Superior temporal gyrus (tissue), 1 donor: Measurements from ENCODE around the gene EFTUD2.
"Not testable (repeated sequence)": the region's sequence is repeated elsewhere in the genome, so short reads cannot be mapped to it uniquely, and the experiment has no call there.

ENCODE experiments used
- DNase-seq: peaks from one replicate; pipeline ENCODE4 v3.0.0-alpha.2; 2016; ENCODE audit errors: extremely low spot score

The EFTUD2 gene

DNA sequence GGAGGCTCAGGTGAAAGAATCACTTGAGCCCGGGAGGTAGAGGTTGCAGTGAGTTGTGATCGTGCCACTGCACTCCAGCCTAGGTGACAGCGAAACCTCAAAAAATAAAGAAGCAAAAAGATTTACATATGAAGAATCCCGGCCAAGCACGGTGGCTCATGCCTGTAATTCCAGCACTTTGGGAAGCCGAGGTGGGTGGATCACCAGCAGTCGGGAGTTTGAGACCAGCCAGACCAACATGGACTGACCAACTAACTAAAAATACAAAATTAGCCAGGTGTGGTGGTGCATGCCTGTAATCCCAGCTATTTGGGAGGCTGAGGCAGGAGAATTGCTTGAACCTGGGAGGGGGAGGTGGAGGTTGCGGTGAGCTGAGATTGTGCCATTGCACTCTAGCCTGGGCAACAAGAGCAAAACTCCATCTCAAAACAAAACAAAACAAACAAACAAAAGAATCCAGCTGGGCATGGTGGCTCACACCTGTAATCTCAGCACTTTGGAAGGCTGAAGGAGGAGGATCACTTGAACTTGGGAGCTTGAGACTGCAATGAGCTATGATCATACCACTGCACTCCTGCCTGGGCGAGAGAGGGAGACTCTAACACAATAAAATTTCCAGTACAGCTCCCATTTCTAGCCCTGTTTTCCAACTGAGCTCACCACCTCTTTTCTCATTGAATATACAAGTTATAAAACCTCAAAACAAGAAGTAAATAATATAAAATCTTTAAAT, 90.4 kb downstream of the EFTUD2 start:
- DNase-seq: not testable (repeated sequence)

DNA sequence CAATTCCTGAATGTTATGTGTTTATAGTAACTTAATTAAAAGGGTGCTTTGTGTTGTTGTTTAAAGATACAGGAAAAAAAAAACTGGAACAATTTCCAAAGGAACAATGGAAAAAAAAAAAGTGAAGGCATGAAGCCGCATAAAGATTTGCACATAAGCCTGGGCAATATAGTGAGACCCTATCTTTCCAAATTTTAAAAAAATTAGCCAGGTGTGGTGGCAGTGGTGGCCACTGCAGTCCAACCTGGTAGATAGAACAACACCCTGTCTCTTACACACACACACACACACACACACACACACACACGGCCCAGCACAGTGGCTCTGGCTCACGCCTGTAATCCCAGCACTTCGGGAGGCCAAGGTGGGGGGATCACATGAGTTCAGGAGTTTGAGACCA, 91.1 kb downstream of the EFTUD2 start:
- DNase-seq: no peak

DNA sequence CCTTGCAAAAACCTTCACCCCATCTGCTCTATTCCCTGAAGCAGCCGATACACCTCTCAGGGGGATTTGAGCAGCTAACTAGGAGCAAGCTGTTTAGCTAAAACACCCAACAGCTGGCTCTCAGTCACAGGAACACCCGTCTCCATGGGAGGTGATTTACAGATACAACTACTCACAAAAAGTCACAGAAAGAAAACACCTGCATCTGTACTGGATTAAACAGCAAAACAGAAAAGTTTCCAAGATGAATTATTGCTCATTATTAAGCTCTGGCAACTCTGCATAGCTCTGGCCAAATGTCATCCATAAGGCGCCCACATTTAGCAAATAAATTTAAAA, 91.5 kb downstream of the EFTUD2 start:
- no peak for DNase-seq

DNA sequence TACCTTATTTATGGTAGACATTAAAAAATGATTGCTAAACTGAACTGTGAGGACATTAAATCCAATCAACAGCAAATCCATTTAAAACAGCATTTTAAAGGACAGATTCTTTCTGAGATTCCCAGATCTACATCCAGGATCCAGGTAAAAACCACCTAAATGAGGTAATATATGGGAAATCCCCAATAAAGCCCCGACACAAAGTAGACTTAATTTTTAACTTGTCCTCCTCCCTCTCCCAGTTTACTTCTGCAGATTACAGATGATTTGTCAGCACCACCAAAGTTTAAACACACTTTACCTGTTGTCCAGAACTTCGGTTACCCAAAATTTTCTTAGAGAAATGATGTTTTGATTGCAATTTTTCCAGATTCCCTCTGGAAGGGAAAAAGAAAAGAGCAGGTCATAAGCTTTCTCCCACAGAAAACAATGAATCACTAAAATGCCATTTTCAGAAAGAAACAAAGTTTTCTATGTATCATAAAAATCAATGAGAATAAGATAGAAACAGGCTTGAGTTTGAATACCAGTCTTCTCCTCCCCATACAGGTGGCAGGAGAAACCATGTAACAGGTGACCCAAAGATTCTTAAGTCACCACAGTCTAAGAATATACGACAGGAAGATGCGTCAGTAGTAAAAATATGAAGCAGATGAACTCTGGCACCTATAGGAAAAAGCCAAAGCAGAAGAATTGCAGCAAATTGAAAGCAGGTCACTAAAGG, 92.0 kb downstream of the EFTUD2 start:
- DNase-seq: no peak

DNA sequence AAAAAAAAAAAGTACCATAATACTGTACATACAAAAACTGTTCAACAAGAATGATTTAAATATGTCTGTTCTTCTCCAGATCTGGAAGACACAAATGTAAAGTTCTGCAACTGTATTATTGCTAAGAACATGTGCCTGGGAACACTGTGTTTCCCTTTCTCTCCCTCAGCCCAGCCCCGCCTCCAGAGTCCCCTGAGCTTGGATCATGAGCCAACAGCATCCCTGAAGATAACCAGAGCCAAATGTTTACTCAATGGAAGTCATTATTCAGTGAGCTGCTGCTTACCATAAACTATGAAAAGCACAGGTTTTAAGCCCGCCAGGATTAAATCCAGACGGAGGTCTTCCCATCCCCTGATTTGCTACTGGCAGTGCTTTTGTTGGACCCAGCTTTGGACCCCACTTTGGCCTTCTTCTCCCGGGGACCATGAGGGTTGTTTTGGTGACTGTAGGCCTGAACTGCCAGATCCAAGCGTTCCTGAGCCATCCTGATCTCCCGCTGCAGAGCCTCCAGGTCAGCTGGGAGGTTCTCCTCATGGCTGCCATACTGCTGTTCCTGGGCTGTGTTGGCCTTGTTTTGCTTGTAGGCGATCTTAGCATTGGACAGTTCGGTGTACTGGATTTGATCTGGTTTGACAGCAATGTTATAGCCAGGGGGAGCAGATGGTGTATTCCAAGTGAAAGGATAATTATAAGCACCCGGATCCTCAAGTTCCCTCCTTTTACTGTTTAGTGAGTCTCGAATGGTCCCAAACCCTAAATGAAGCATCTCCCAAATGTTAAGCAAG, 94.7 kb downstream of the EFTUD2 start:
- DNase-seq: no peak

DNA sequence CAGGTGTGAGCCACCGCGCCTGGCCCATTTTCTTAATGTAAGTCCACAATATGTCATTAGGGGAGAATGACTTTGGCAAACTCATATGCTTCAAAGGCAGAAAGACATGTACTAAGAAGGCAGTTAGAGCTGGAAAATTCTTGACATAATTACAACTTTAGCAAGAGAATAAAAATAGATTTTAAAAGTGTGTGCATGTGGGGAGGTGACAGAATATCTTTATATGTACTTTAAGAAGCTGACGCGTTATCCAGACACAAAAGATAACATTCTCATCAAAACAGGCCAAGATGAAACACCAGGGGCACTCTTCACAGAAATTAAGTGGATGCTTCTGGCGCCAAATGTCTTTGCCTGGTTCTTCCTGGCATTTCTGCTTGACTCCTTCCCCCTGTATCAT, 97.4 kb downstream of the EFTUD2 start:
- DNase-seq: no peak
